AG08395 (cell line): ENCODE data around the gene EMILIN2.

ENCODE experiments used
- DNase-seq: peaks from one replicate; pipeline ENCODE4 v3.0.0; 2012; ENCODE audit warnings: mixed read lengths, low spot score

EMILIN2 gene

DNA sequence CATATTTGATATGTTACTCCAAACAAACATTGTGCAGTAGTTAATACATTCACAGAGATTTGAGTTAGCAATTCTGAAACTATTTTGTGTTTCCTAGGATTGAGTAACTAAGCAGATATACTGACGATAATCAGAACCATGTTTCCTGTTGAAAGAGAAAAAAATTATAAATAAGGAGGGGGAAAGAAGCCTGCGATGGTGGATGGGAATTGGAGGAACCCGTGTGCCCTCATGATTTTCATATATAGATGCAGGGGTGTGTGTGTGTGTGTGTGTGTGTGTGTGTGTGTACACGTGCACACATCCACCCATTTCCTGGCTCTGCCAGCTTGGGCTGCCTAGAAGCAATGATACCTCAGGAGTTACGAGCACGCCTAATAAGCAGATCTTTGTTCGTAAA, 109.2 kb downstream of the EMILIN2 start:
- DNase-seq = peak; percentile 57

DNA sequence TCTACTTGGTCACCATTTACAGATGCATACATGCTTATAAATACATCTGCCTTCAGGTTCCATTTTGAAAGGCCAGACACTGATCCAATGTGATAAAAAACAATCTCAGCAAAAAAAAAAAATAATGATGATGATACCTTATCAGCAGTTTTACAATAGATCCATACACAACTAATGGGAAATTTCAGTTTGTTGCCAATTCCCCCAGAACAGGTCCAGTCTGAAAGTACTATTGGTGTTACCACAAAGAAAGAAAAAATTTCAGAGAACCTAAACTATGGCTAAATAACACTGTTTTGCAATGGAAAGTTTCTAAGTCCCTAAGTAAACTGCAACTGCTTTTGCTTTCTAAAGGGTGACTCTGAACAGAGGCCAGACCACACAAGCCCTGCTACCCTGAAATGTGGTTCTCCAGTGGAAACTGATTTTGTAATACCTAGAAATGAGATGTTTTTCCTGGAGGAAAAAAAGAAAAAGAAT, 112.1 kb downstream of the EMILIN2 start:
- DNase-seq = peak; percentile 61

DNA sequence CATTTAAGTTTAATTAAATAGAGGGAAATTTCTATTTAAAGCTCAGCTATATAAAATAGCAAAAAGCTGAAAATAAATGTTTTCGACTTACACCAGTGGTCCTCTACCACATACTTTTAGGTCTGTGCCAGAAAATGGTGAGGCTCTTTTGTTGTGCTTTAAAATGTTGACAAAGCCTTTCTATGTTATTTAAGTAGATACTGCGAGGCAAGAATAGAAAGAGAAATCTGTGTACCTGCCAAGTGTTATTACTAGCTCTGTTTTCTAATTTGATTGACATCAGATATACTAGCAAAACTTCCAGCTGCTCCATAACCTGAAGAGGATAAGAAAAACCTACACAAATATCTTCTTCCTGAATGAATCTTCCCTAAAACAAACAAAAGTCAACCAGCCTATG, 112.5 kb downstream of the EMILIN2 start:
- DNase-seq = no peak

DNA sequence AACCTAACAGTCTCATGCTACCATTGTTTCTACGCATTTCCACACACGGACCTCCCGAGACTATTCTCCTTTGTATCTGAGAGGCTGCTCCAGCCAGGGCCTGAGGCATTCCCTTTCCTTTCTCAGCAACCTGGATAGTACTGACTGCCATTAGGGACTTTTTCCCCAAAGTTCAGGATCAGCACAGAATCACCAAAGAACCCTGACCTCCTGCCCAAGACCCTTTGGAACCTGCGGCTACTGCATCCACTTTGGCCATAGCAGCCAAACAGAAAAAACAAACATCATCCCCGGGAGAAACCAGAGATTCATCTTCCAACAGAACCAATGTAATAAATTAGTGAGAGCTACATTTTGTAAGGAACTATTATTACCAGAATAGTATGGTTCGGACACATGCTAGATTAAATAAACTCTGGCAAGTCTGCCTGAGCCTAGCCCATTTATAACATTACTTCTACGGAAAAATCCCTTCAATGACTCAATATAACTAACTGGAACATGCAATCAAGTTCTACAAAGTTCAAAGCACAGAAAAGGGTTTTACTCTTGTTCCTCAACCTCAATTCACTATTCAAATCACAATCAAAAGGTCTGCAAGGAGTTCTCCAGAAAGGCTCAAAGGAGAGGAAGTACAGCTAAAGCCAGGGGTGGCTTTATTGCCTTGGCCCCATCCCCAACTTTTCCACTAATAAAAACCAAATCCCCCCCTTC, 114.3 kb downstream of the EMILIN2 start:
- DNase-seq = no peak

DNA sequence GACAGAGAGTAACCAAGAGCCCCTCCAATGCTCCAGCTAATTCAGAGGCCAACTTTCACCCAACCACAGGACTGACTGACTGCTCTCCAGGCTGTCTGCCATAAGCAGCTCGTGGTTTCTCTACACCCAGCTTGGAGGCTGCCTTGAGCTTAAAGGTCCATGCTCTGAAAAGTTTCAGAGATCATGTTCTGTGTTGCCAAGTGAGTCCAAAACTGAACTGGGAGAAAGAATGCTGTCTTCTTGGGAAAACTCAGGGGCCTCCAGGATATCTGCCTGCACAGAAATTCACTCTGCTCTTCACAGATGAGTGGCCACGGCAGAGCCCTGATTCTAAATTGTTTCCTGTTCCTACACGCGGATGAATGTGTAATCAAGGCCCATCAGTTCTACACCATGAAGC, 115.0 kb downstream of the EMILIN2 start:
- peak; percentile 36 for DNase-seq

DNA sequence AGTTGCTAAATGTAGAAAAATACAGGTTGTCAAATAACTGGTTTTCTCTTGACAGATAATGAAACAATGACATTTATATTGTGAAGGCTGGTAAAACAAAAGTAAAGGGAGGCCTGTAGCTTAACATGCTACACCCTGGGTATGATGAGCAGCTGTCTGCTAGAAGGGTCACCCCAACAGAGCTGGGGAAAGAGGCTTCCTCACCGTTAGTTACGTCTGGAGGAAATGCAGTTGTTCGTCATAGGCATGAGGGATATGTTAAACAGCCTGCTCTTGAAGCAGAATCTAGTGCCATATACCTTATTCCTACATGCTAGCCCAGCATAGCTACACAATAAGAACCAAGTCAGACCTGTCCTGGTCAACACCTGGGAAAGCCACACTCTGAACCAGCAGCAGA, 116.2 kb downstream of the EMILIN2 start:
- DNase-seq = no peak

DNA sequence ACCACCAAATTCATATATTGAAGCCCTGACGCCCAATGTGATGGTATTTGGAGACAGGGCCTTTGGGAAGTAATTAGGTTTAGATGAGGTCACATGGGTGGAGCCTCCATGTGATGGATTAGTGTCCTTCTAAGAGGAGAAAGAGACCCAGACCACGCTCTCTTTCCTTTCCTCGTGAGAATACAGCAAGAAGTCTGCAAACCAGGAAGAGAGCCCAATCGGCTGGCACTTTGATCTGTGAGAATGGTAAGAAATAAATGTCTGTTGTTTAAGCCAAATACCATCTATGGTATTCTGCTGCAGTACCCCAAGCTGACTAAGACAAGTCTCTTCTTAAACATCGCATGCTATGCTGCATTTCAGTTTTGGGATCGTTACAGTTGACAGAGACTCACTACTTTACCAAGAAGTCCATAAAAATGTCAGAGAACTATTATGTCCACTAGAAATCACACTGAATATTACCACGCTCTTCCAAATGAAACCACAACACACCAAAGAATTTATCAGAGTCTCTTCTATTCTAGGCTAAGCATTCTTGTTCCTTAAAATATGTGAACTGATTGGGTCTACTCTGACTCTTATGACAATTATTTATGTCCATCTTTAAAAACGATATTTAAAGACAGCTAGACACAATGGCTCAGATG, 117.7 kb downstream of the EMILIN2 start:
- DNase-seq = no peak
